Liver (tissue), 9 donors: ENCODE measurements around the gene TSPAN31. TPM values are rescaled to one million over a fixed set of nuclear protein-coding genes. Genes with fewer than 3 reads are reported as not detected.

ENCODE experiments used
- DNase-seq: peaks from one replicate; pipeline ENCODE4 v3.0.0-alpha.2; 2017; ENCODE audit warnings: low spot score
- H3K27ac ChIP-seq, 2 donors: one replicate each; pipeline ENCODE4 v1.7.0; 2013; ENCODE audit warnings: inconsistent platforms in 2 of 2, low read length in 2 of 2, control low read depth in 1 of 2, low read depth in 1 of 2, mild to moderate bottlenecking in 1 of 2
- H3K27me3 ChIP-seq, 4 donors: one replicate each; pipeline versions ENCODE4 v1.6.1 to v1.7.0; 2013; ENCODE audit warnings: low read length in 3 of 4, inconsistent platforms in 1 of 4, mild to moderate bottlenecking in 1 of 4, moderate library complexity in 1 of 4; ENCODE audit not compliant: control insufficient read depth in 4 of 4, insufficient read depth in 4 of 4
- H3K36me3 ChIP-seq, 4 donors: one replicate each; pipeline versions ENCODE4 v1.6.1 to v1.7.0; 2013; ENCODE audit warnings: low read length in 3 of 4, mild to moderate bottlenecking in 3 of 4, low read depth in 1 of 4, moderate library complexity in 1 of 4; ENCODE audit not compliant: control insufficient read depth in 4 of 4, insufficient read depth in 3 of 4
- H3K4me1 ChIP-seq, 4 donors: one replicate each; pipeline versions ENCODE4 v1.6.1 to v1.7.0; 2013; ENCODE audit warnings: low read length in 3 of 4, mild to moderate bottlenecking in 3 of 4, moderate library complexity in 1 of 4; ENCODE audit not compliant: control insufficient read depth in 4 of 4, insufficient read depth in 4 of 4
- H3K4me3 ChIP-seq, 3 donors: one replicate each; pipeline versions ENCODE4 v1.6.1 to v1.7.0; 2013; ENCODE audit warnings: low read length in 3 of 3, control low read depth in 1 of 3, low read depth in 1 of 3, mild to moderate bottlenecking in 1 of 3
- H3K9ac ChIP-seq, 2 donors: one replicate each; pipeline ENCODE4 v1.7.0; 2013; ENCODE audit warnings: low read length in 2 of 2, mild to moderate bottlenecking in 2 of 2, moderate library complexity in 2 of 2, control low read depth in 1 of 2, low read depth in 1 of 2
- H3K9me3 ChIP-seq, 4 donors: one replicate each; pipeline versions ENCODE4 v1.6.1 to v1.7.0; 2013; ENCODE audit warnings: low read length in 3 of 4; ENCODE audit not compliant: control insufficient read depth in 4 of 4
- ATF3 ChIP-seq: IDR thresholded peaks from 2 replicates; pipeline ENCODE4 v1.6.1; 2016; ENCODE audit warnings: antibody characterized with exemption
- EGR1 ChIP-seq, 2 donors: IDR thresholded peaks; 2 replicates each; pipeline ENCODE4 v1.6.1; 2016 to 2018; ENCODE audit warnings: antibody characterized with exemption in 2 of 2, low read depth in 2 of 2
- FOXA1 ChIP-seq: IDR thresholded peaks from 2 replicates; pipeline ENCODE4 v1.6.1; 2016; ENCODE audit warnings: antibody characterized with exemption
- FOXA2 ChIP-seq: IDR thresholded peaks from 2 replicates; pipeline ENCODE4 v1.6.1; 2016; ENCODE audit warnings: antibody characterized with exemption
- GABPA ChIP-seq, 2 donors: IDR thresholded peaks in 1 of 2; conservative IDR thresholded peaks in 1 of 2; 2 replicates each; pipeline ENCODE4 v1.6.1; 2016; ENCODE audit warnings: antibody characterized with exemption in 2 of 2, mild to moderate bottlenecking in 1 of 2, moderate library complexity in 1 of 2
- HNF4A ChIP-seq, 2 donors: conservative IDR thresholded peaks; 2 replicates each; pipeline ENCODE4 v1.6.1; 2016; ENCODE audit warnings: antibody characterized with exemption in 2 of 2, mild to moderate bottlenecking in 2 of 2
- HNF4G ChIP-seq: IDR thresholded peaks from 2 replicates; pipeline ENCODE4 v1.6.1; 2016; ENCODE audit warnings: antibody characterized with exemption
- JUND ChIP-seq, 2 donors: IDR thresholded peaks; 2 replicates each; pipeline ENCODE4 v1.6.1; 2016; ENCODE audit warnings: antibody characterized with exemption in 2 of 2
- NR2F2 ChIP-seq: IDR thresholded peaks from 2 replicates; pipeline ENCODE4 v1.6.1; 2016; ENCODE audit warnings: antibody characterized with exemption
- RAD21 ChIP-seq, 2 donors: IDR thresholded peaks; 2 replicates each; pipeline ENCODE4 v1.6.1; 2016; ENCODE audit warnings: antibody characterized with exemption in 2 of 2, mild to moderate bottlenecking in 2 of 2
- RXRA ChIP-seq, 2 donors: IDR thresholded peaks; 2 replicates each; pipeline ENCODE4 v1.6.1; 2017 to 2018; ENCODE audit warnings: antibody characterized with exemption in 2 of 2, mild to moderate bottlenecking in 1 of 2
- SP1 ChIP-seq: IDR thresholded peaks from 2 replicates; pipeline ENCODE4 v1.6.1; 2018; ENCODE audit warnings: antibody characterized with exemption, mild to moderate bottlenecking
- TAF1 ChIP-seq: conservative IDR thresholded peaks from 2 replicates; pipeline ENCODE4 v1.6.1; 2016; ENCODE audit warnings: antibody characterized with exemption, mild to moderate bottlenecking
- YY1 ChIP-seq: IDR thresholded peaks from 2 replicates; pipeline ENCODE4 v1.6.1; 2016; ENCODE audit warnings: antibody characterized with exemption, mild to moderate bottlenecking
- WGBS: extraction: QIAGEN DNeasy Blood & Tissue Kit; methylation state at CpG from one replicate; pipeline ENCODE4 v1.1.7; 2013; 5-methylcytosine and 5-hydroxymethylcytosine counted together
- polyA plus RNA-seq, 2 donors: library from polyadenylated mRNA; stranded (reverse) in 1 of 2; unstranded in 1 of 2; fragments of 200-250 nt in 1 of 2; fragments of >200 nt in 1 of 2; fragmentation: Nextera tagmentation in 1 of 2; extraction: Ambion mirVana in 1 of 2; gene quantifications; one replicate each; pipeline versions ENCODE4 v1.2.1 to v1.2.3, GENCODE V29; 2013 to 2015
- total RNA-seq, 2 donors: library from RNA; depleted of rRNA; stranded (reverse); fragments of >200 nt; gene quantifications; one replicate each; pipeline ENCODE4 v1.2.3, GENCODE V29; 2014
- TF ChIP-seq, protein P1 (sequence below): fragments of 150-350 bp; IDR thresholded peaks from 2 replicates; pipeline ENCODE4 v1.5.1; 2017; ENCODE audit warnings: improper control_type of control experiment, low read depth, low read length; ENCODE audit not compliant: missing input control
- TF ChIP-seq, protein P2 (sequence below): IDR thresholded peaks from 2 replicates; pipeline ENCODE4 v1.6.1; 2016; ENCODE audit warnings: antibody characterized with exemption
- donor health status: healthy.
- donor health status: healthy.
- donor health status: healthy.
- donor health status: healthy.
- donor health status: healthy.

The TSPAN31 gene
- total and polyA plus RNA-seq, 4 donors, result 16.9 to 39.4 (median 24.6) TPM

GRCh38 chr12:57700317-57700716 is 44.5 kb upstream of the TSPAN31 start:
- TF ChIP-seq FOXA2, result no peak
- TF ChIP-seq, protein P1, sequence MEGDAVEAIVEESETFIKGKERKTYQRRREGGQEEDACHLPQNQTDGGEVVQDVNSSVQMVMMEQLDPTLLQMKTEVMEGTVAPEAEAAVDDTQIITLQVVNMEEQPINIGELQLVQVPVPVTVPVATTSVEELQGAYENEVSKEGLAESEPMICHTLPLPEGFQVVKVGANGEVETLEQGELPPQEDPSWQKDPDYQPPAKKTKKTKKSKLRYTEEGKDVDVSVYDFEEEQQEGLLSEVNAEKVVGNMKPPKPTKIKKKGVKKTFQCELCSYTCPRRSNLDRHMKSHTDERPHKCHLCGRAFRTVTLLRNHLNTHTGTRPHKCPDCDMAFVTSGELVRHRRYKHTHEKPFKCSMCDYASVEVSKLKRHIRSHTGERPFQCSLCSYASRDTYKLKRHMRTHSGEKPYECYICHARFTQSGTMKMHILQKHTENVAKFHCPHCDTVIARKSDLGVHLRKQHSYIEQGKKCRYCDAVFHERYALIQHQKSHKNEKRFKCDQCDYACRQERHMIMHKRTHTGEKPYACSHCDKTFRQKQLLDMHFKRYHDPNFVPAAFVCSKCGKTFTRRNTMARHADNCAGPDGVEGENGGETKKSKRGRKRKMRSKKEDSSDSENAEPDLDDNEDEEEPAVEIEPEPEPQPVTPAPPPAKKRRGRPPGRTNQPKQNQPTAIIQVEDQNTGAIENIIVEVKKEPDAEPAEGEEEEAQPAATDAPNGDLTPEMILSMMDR, result no peak
- no peak for TF ChIP-seq FOXA1
- whole genome bisulfite sequencing, result 96% methylated on average over 2 of the region's 2 CpGs
- Histone ChIP-seq H3K9me3 (no peaks in the 10 kb centered on the region), H3K27ac (no peak overlapping the region), H3K36me3 (peaks cover 6 to 42% (median 25%) of the 10 kb centered on the region in 4 donors), H3K4me3 (no peak overlapping the region), H3K27me3 (no peaks in the 10 kb centered on the region), H3K4me1 (peaks cover 0 to 5% (median 0%) of the 10 kb centered on the region in 4 donors), H3K9ac (no peak overlapping the region)
- DNase-seq, result no peak

DNA sequence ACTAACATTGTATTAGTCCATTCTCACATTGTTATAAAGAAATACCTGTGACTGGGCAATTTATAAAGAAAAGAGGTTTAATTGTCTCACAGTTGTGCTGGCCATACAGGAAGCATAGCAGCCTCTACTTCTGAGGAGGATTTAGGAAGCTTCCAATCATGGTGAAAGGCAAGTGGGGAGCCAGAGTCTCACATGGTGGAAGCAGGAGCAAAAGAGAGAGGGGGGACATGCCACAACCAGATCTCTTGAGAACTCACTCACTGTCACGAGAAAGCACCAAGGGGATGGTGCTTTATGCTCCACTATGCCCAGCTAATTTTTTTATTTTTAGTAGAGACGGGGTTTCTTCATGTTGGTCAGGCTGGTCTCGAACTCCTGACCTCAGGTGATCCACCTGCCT is 37.6 kb upstream of the TSPAN31 start:
- H3K36me3 ChIP-seq, result peaks cover 6 to 29% (median 14%) of the 10 kb centered on the region in 4 donors

More for the DNA sequence above, 37.6 kb upstream of the TSPAN31 start:
- H3K4me3 ChIP-seq, result no peak overlapping the region
- DNase-seq, result no peak
- 96% methylated on average over 3 of the region's 3 CpGs for WGBS
- TF ChIP-seq NR2F2 (no peak), RAD21 (IDR thresholded peaks at IDR 0.05) (no peak), TAF1 (no peak), JUND (IDR thresholded peaks at IDR 0.05) (no peak), RXRA (IDR thresholded peaks at IDR 0.05) (no peak), YY1 (no peak), ATF3 (no peak), HNF4G (no peak), FOXA1 (no peak), EGR1 (IDR thresholded peaks at IDR 0.05; ENCODE audit: low read depth in 2 of 2) (no peak), HNF4A (conservative IDR thresholded peaks at IDR 0.05) (no peak), SP1 (no peak), FOXA2 (no peak), GABPA (IDR thresholded peaks at IDR 0.05 in 1 of 2, conservative IDR thresholded peaks at IDR 0.05 in 1 of 2) (no peak)
- TF ChIP-seq, protein P1, result no peak
- TF ChIP-seq, protein P2, sequence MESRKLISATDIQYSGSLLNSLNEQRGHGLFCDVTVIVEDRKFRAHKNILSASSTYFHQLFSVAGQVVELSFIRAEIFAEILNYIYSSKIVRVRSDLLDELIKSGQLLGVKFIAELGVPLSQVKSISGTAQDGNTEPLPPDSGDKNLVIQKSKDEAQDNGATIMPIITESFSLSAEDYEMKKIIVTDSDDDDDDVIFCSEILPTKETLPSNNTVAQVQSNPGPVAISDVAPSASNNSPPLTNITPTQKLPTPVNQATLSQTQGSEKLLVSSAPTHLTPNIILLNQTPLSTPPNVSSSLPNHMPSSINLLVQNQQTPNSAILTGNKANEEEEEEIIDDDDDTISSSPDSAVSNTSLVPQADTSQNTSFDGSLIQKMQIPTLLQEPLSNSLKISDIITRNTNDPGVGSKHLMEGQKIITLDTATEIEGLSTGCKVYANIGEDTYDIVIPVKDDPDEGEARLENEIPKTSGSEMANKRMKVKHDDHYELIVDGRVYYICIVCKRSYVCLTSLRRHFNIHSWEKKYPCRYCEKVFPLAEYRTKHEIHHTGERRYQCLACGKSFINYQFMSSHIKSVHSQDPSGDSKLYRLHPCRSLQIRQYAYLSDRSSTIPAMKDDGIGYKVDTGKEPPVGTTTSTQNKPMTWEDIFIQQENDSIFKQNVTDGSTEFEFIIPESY, result no peak
- no peak overlapping the region for H3K9ac ChIP-seq
- no peak overlapping the region for H3K27ac ChIP-seq
- no peaks in the 10 kb centered on the region for H3K27me3 ChIP-seq
- no peaks in the 10 kb centered on the region for H3K4me1 ChIP-seq
- no peaks in the 10 kb centered on the region for H3K9me3 ChIP-seq
